Islet precursor cell (in vitro differentiated cells): ENCODE data around the gene COL2A1.
"Not testable (repeated sequence)": the region's sequence is repeated elsewhere in the genome, so short reads cannot be mapped to it uniquely, and the experiment has no call there.

Source experiments
- DNase-seq: peaks from one replicate; pipeline ENCODE4 v3.0.0-alpha.2; 2018

Gene COL2A1

GRCh38 chr12:47972895-47973294 lies 31.4 kb downstream of the COL2A1 start:
- DNase-seq = no peak

- DNase-seq = no peak
Measured at GRCh38 chr12:47970843-47971242, 33.4 kb downstream of the COL2A1 start.

- DNase-seq = no peak
Measured at GRCh38 chr12:47969845-47970244, 34.4 kb downstream of the COL2A1 start.

DNA sequence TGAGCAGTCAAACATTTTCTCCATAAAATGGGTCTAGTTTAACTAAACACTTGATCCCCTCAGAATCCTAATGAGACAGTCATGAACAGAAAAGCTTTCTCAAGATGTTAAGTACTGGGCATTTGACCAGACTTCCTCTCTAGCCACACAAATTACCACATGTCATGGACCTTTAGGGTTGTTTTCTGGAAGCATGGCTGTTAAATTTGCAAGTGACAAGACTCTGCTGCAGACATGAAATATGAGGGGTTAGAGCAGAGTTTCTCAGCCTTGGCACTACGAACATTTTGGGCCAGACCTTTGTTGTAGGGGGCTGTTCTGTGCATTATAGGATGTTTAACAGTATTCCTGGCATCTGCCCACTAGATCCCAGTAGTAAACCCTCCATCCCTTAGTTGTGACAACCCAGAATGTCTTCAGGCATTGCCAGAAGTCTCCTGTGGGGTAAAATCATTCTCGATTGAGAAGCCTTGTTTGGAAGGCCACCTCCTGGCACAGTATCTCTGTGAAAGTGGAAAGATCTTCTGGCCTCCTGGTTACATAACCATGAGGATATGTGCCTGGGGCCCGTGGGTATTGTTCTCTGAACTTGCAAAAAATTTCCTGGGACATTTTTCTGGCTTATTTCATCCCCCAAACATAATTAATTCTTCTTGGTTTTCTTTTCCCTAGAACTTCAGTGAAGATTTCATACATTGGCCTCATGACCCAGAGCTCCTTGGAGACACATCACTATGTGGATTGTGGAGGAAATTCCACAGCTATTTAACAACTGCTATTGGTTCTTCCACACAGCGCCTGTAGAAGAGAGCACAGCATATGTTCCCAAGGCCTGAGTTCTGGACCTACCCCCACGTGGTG lies 36.6 kb downstream of the COL2A1 start:
- no peak for DNase-seq

GRCh38 chr12:47965581-47965980 lies 38.7 kb downstream of the COL2A1 start:
- no peak for DNase-seq

DNA sequence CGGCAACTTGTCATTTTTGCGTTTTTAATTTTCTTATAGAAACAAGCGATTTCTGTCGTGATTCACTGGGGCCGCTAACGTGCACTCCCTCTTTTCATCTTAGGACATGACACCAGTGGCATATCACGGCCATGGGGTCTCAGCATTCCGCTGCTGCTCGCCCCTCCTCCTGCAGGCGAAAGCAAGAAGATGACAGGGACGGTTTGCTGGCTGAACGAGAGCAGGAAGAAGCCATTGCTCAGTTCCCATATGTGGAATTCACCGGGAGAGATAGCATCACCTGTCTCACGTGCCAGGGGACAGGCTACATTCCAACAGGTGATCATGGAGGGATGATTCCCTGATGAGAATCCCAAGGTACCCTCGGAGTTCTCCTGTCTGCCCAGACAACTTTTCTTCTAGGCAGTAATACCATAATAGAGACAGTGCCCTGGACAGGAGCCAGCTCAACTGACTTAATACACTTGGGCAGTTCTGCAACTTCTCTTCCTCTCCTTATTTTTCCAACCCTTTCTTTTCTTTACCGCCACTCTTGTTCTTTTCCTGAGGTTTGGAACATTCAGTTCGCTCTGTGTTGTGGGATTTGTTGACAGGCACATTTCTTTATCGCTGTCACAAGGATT lies 40.1 kb downstream of the COL2A1 start:
- DNase-seq = peak; percentile 81

GRCh38 chr12:47963340-47964040 lies 40.8 kb downstream of the COL2A1 start, which contains the start of gene TMEM106C:
Gene TMEM106C, plus strand, starts transcription at chr12:47963596. Its CDS starts 641 bp downstream, at chr12:47964237.
- DNase-seq = peak; percentile 98

GRCh38 chr12:47962198-47962597 lies 42.1 kb downstream of the COL2A1 start:
- no peak for DNase-seq

DNA sequence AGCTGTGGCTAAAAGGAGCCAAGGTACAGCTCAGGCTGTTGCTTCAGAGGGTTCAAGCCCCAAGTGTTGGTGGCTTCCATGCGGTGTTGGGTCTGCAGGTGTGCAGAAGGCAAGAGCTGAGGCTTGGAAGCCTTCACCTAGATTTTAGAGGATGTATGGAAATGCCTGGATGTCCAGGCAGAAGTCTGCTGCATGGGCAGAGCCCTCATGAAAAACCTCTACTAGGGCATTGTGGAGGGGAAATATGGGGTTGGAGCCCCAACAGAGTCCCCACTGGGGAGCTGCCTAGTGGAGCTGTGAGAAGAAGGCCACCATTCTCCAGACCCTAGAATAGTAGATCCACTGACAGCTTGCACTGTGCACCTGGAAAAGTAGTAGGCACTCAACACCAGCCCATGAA lies 46.6 kb downstream of the COL2A1 start:
- DNase-seq = not testable (repeated sequence)

GRCh38 chr12:47955059-47955458 lies 49.2 kb downstream of the COL2A1 start:
- DNase-seq = no peak

- DNase-seq = peak; percentile 85
Measured at GRCh38 chr12:47954467-47955045, 49.7 kb downstream of the COL2A1 start.

GRCh38 chr12:47954058-47954457 lies 50.2 kb downstream of the COL2A1 start:
- DNase-seq = peak; percentile 94

DNA sequence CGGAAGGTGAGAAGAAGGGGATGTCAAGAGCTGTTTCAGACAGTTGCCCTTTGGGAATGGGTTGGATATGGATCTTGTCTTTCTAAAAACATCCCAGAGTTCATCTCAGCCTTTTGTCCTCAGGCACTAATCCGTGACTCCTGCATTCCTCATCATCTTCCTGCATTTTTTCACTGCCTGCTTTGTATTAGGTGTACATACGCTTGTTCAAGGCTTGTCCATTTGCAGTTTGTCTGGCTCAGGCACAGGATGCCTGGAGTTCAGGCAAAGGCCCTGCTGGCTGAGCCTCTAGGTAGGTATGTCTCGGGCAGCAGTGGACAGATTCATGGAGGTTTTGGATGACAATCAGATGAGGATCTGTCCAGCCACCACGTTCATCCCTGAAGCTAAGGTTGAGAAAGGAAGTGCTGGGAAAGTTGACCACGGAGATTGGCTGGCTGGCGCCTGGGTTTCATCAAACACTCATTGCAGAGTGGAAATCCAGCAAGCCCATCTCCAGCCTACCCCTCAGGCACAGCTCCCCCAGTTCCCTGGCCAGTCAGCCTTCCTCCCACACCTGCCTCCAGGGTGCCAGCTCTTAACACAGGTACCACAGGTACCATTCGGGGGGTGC lies 53.3 kb downstream of the COL2A1 start:
- peak; percentile 92 for DNase-seq

DNA sequence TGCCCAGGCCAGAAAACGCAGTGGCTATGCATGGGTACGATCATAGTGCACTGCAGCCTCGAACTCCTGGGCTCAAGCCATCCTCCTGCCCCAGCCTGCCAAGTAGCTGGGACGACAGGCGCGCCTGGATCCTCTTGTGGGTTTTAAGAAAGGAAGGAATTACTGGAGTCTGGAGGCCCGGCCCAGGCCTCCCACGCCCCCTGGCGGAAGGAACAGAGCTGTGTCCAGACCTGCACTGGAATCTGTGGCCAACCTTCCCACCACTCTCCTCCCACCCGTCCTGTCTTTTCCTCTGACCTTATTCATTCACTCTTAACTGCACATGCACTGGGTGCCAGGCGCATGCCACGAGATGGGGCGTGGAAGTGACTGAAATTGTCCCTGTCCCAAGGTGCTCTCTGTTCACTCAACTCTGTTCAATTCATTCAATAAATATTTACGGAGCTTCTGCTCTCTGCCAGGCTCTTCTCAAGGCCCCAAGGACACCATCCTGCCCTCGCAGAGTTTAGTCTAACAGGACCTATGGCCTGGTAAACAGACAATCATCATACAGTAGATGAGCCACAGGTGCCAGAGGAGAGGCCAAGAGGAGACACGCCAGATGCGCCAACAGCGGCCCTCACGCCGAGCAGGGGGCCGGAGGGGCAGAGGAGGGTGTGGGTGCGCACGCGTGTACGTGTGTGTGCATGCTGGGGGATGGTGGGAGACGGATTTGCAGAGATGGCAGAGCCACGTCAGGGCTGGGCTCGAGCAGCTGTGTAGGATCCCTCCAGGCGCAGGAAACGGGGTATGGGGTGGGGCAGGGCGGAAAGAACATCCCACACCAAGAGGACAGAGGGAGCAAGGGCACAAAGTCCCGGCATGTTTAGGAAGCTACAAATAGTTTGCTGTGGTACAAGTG lies 54.6 kb downstream of the COL2A1 start:
- DNase-seq = peak; percentile 94

DNA sequence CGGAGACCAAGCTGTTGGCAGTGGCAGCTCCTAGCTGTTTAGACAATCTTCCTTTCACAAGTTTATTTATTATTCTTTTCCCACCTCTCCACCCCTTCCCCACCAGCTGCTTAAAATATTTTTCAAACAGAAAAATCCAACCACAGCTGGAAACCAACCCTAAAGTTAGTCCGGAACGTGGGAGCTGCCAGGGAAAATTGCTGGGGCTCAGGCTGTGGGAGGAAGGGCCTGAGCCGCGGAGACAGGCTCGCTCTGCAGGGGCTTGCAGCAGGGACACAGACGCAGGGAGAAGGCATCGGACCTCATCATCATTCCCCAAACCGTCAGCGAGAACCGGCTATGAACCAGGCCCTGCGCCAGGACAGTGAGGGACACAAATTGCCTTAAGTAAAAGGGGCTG lies 56.9 kb downstream of the COL2A1 start:
- DNase-seq = no peak

GRCh38 chr12:47946413-47947323 lies 57.6 kb downstream of the COL2A1 start:
- DNase-seq = peak; percentile 68

- no peak for DNase-seq
Measured at GRCh38 chr12:47945341-47945728, 58.9 kb downstream of the COL2A1 start.

DNA sequence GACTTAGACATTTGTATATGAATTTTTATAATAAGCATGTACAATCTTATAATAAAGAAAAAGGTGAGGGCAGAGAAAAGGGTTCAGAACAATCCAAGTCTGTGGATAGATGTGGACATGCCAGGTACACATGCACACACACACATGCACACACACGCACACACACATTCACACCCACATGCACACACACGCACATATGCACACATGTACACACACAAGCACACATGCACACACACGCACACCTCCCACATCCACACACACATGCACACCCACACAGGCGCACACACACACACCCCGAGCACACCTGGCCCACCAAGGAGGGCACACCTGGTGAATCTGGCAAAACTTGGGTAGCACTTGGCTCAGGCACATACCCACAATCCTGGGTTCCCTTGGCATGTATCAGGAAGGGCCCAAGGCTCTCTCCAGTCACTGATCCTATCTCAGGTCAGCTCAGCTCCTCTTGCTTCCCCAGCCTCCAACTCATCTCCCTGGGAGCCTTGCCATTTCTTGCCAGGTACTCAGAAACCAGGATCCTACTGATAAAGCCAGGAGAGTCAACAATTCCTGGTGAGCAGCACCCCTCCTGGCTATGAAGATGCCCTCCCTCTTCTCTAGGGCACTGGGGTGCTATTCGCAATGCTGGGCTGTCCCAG lies 59.5 kb downstream of the COL2A1 start:
- no peak for DNase-seq

DNA sequence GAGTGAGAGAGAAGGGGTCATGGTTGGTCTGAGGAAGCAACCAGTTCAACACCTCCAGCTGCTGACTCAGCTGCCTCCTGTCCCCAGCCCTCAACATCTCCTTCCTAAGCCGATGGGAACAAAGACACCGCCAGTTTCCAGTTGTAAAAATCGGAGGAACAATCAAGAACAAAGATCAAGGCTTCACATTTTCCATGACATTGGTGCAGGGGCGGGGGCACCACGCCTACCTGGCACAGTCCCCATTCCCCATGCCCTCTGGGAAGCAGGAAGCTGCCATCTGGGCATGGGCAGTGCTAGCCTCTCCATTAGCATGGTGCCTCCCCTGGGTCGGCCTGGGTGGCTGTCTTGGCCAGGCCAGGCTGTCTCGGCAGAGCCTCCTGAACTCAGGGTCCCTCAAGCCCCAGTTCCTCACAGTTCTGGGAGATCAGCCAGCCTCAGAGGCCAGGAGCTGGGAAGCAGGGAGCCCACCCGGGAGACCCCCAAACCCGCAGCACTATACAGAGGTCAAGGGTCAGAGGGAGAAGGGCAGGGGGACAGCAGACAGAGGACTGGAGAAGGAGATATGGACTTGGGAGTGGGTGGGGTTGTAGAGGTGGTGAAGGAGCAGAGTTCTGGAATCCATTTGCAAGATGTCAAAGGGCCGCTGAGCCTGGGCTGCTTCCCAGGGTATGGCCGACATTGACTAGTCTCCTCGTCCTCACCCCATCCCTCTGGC lies 60.5 kb downstream of the COL2A1 start:
- no peak for DNase-seq
